ENCODE results near the gene SMARCD1.

Gene SMARCD1

DNA sequence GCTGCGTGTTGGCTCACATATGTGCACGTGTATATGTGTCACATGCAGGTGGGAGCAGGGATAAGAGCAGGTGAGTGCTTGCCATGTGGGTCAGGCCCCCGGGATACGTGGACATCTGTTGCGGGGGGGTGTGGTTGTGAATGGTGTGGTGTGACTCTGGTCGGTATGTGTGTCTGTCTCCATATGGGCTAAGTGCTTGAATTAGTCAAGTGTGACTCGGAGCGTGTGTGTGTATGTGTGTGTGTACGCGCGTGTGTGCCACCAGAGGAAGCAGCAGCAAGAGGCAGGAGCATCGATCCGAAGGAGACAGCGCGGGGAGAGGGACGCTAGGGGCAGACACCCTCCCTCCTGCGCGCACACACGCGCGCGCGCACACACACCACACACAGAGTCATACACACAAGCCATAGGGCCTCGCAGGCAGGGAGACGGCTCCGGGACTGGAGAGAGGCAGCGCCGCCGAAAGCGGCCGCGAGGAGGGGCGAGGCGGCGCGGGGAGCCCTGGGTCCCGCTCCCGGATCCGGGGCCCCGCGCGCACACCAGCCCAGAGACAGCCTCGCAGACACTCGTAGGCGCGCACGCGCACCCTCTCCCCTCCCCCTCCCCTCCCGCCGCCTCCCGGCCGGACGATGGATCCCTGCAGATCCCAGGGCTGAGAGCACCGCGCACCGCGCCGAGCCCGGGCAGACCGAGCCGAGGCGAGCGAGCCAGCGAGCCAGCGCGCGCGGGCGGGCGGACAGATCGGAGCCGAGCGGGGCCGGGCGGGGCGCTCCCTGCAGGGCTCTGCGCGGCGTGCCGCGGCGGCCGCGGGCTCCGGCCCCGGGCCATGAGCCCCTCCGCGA is 27.9 kb upstream of the SMARCD1 start, which contains the start of gene ASIC1:
TSS of gene ASIC1 (plus strand) at position 597 of the 842 bp plus-strand sequence. CDS start 1,171 bp downstream, outside the sequence.
- DNase-seq (ENCODE audit: low spot score): peak; percentile 73

DNA sequence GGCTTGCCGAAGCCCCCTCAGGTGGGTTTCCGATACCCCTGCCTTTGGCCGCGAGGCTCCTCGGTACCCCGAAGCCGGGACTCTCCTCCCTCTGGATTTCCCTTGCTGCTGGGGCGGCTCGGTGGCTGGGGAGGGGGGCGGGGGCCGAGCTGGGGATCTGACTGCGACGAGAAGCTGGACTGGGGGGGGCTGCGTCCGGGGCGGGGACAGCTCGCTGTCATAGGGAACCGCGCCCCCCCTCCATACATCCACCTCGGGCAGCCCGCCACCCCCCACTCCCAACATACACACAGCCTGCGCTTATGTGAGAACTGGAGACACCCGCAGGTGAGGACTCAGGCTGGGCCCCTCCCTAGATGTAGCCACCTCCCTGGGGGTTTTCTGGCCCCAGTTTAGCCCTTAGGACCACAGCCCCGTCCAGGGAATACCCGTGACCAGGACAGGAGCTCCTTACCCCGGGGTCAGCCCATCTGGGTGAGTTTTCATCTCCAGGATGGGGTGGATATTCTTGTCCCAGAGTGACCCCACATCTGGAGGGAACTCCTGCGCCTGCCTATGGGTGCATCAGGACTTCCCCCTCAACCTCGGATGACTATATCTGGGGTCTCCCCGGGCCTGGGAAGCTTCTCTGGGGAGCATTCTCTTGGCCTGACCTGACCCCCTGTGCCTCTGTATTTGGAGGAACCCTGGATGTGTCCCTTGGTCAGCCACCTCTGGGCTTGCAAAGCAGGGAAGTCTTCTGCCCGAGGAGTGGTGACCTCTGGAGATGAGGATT is 27.1 kb upstream of the SMARCD1 start:
- DNase-seq (ENCODE audit: low spot score): no peak

DNA sequence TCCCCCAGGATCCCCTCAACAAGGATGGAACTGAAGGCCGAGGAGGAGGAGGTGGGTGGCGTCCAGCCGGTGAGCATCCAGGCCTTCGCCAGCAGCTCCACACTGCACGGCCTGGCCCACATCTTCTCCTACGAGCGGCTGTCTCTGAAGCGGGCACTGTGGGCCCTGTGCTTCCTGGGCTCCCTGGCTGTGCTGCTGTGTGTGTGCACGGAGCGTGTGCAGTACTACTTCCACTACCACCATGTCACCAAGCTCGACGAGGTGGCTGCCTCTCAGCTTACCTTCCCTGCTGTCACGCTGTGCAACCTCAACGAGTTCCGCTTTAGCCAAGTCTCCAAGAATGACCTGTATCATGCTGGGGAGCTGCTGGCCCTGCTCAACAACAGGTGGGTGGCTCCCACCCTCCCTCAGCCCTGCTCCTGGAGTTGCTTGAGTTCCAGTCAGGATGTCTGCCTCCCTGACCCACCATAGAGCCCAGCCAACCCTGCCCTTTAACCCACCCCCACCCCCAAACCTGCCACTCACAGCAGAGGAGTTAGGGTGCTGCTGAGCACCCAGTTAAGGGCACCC is 26.3 kb upstream of the SMARCD1 start:
- no peak for DNase-seq (ENCODE audit: low spot score)

DNA sequence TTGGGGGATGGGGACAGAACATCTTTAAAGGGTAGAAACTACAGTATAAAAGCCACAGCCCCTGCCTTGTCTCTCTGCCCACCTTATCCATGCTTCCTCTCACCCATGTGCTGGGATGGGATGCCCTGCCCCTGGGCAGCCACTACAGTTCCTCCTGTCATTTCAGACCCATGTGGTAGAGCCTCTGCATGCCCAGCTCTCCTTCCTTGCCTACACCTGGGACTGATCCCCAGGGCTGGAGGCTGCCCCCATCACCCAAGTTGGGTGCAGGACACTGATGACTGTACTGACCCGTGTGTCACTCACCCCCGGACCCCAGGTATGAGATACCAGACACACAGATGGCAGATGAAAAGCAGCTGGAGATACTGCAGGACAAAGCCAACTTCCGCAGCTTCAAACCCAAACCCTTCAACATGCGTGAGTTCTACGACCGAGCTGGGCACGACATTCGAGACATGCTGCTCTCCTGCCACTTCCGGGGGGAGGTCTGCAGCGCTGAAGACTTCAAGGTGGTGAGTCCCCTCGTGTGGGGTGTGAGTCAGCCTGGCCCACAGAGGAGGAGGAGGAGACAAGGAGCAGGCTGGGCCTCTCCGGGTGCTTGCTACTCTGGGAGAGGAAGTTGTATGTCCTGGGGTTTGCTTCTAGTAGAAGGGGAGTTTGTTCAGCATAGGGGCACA is 25.6 kb upstream of the SMARCD1 start:
- no peak for DNase-seq (ENCODE audit: low spot score)

DNA sequence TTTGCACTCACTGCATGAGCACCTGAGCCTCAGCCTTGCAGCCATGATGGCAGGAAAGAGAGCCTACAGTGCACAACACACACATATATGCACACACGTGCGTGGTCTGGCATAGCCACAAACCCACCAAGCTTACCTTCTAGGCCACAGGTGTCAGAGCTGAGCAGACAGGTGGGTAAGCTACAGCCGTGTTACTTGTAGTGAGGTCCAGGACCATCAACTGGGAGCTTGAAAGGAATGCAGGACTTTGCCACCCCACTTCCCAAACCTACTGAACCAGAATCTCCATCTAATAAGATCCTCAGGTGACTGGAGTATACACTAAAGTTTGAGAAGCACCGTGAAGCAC is 25.0 kb upstream of the SMARCD1 start:
- no peak for DNase-seq (ENCODE audit: low spot score)

DNA sequence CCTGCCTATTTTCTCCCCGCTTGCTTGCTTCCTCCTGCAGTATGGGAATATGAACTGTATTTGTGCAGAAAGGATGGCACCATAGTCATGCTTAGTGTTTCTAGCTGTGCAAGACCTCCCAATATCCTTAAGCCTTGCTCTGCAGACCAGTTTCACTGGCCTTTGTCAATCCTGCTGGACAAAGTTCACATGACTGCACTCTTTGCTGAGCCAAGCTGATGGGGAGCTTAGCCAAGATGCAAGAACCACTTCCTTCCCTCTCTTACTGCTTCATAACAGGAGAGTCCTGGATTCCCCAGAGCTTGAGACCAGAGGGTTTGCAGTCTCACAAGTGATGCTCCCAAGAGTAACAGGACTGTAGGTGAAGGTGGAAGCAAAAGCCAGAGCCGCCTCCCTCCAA is 24.0 kb upstream of the SMARCD1 start:
- no peak for DNase-seq (ENCODE audit: low spot score)

DNA sequence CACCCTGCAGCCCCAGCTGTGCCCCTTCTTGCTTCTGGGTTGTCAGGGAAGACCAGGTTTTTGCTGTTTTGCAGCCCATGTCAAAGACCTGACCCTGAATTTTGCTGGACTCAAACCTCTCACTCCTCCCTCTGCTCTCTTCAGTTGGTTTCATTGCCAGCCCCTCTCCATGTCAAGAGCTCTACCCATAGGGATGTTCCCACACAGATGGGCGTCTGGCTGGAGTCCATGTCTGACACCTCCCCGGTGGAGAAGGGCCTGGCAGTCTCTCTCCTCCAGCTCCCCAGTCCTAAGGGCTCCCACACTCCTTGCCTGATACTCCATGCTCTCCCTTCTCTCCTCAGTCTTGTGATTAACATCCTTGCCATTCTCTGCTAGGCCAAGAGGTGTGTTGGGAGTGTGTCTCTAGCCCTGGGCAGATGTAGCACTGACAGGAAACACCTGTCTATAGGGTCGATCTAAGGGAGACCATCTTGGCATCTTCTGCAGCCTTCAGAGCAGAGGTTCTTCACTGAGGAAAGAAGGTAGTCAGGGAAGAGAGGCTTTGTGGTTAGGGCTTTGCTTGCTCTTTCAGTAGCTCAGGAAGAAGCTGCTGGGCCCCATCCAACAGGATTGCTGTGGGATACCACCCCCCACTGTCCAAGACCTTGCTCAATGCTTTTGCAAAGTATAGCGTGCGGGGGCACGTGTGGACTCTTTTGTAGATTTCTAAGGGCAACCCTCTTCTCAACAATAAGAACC is 23.0 kb upstream of the SMARCD1 start:
- DNase-seq (ENCODE audit: low spot score): no peak

DNA sequence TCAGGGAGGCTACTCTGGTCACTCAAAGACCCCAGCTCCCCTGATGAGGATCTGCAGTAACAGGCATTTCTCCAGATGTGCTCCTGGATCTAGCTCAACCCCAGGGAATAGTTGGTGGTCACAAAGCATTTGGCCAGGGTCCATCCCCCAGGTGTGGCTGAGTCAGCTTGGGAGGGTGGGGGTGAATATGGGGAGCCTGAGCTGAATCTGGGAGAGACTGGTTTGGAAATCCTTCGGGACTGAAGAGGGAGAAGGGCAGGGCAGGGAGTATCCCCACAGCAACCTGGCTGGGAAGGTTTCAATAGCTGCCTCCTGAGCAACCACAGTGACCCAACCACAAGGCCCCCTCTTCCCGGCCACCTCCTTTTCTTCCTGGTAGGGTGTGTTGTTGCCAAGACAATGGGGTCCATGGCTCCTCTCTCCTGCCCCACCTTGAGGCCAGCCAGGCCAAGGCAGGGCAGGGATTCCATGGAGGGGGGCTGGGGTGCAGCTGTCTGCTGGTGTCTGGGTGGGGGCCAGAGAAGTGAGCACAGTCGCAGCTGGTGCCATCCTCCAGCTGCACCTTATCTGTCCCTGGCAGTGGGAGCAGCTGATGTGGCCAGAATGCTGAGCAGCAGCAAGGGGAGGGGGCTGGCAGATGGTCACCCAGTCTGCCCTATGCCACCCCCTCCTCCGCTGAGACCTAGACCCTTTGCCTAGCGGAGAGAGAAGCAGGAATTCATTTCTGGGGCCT is 22.2 kb upstream of the SMARCD1 start:
- no peak for DNase-seq (ENCODE audit: low spot score)

DNA sequence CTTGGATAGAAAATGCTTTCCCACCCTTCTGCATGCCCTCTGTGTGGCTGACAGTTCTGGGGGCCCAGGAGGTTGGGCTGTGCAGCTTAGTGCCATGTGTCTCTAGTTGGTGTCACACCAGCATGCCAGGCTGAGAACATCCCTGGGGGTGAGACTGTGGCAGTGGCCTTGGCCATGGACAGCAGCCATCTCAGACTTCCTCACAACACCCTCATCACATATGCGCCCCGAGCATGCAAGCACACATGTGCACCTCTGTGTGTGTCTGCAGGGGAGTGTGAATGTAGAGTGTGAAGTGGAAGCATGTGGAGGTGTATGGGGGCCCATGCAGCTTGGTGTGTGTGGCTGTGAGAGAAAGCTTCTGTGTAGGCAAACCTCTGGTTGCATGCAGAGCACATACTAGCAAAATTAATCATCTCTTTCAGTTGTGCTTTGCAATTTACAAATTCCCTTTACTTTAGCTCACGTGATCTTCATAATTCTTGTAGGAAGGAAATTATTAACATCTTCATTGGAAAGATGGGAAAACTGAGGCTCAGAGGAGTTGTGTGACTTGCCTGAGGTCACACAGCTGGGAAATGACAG is 19.3 kb upstream of the SMARCD1 start:
- DNase-seq (ENCODE audit: low spot score): no peak

DNA sequence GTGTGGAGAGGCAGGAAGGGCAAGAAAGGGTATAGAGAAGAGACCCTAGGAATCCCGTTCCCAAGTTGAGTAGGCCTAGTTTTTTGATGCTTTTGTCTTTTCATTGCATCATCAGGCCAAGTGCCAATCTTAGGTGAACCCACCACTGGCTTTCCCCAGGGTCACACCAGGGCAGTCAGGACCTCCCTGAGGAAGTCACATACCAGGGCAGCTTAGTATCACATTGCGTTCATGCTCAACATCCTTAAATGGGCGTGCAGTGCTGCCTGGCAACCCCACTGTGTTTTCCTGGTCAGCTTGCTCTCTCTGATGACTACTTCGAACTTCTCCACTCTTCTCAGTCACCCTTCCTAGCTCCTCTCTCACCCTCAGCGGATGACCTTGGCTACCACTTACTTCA is 18.7 kb upstream of the SMARCD1 start:
- peak; percentile 55 for DNase-seq (ENCODE audit: low spot score)

DNA sequence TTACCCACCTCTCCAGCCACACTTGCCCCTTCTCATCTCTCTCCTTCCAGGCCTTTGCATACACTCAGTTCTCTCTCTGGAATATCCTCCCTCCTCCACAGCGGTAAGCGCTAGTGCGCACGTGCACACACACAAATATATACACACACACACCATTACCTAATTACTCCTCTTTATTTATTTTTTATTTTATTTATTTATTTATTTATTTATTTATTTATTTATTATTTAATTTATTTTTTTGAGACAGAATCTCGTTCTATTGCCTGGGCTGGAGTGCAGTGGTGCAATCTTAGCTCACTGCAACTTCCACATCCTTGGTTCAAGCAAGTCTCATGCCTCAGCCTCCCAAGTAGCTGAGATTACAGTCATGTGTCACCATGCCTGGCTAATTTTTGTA is 16.1 kb upstream of the SMARCD1 start:
- DNase-seq (ENCODE audit: low spot score): no peak

DNA sequence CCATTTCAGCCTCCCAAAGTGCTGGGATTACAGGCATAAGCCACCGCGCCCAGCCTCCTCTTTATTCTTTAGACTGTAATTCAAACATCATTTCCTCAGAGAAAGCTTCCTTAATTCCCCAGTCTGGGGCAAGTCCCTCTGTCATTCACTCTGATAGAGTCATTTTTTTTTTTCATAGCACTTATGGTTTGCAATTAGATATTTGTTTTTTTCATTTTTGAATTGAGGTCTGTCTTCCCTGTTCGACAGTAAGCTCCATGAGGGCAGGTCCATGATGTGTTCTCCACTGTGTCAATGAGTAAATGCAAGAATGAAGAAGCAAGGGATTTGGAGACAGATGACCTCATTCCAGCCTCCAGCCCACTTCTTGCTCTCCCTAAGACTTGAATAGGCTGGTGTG is 15.6 kb upstream of the SMARCD1 start:
- no peak for DNase-seq (ENCODE audit: low spot score)

DNA sequence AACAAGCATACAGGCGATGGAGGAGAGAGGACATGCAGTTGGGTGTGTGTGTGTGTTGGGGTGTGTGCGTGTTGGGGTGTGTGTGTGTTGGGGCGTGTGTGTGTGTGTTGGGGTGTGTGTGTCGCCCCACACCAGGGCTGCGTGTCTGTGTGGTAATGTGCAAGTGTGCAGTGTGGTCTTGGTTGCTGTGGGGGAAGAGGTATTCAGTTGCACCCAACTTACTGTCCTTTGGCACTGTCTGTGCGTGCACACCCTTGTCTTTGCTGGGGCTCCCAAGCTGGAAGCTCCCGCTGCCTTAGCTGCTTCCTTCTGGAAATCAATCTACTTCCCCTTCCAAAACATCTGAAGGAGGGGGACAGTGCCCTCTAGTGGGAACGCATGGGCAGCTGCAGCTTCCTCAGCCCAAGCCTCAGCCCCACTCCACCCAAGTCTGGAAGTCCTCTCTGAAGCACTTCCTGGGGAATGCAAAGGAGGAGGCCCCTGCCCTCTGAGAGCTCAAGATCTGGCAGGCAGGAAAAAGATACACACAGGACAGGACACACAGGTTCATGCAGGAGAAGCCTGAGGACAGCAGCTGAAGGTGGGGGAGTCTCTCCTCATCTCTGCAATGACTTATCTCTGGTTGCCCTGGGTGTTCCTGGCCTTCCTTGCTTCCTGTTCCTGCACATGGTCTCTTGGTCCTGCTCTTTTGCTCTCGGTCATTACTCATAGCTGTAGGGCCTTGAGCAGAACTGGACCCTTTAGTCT is 14.7 kb upstream of the SMARCD1 start:
- peak; percentile 84 for DNase-seq (ENCODE audit: low spot score)

DNA sequence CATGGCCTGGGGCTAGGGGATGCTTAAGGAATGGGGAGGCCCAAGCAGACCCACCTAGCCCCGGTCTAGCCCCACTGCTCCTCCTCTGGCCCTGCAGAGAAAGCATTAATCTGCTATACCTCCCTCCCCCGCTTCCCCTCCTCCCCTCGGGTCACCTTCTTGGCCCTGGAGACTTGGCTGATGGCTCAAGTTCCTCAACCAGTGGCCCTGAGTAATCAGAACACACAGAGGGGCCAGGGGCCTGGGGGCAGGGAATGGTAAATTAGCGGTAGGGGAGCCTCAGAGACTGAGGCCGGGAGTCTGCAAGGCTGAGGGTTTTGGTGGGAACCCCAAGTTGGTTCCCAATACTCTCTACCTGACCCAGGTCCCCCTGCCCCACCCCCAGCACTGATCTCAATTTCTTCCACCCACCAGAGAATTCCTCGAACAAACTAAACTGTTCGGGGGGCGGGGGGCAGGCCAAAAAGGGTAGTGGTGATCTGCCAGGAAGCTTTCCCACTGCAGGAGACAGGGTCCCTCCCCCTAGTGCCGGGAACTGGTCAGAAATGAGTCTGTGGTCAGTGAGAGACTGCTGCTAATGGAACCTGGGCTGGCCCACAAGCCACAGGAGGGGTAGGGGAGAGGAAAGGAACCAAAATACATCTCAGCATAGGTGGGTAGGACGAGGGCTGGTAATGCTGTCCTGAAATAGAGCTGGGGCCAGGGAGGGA is 12.8 kb upstream of the SMARCD1 start:
- DNase-seq (ENCODE audit: low spot score): no peak

DNA sequence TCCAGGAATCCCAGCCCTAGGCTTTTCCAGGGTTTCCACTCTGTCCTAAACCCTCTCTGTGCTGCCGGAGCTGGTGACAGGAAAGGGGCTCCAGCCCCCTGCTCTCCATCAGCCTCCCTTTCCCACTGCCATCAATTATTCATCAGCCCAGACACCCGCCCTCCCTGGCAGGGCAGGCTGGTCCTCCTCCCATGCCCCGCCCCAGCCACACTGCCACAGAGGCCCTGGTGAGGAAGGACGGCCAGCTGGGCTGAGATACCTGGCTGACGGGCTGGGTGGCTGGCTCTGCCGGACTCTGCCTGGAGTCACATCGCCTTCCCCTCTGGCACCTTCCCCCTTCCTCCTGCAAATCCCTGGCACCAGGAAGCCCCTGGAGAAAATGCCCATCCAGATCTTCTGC is 11.9 kb upstream of the SMARCD1 start:
- DNase-seq (ENCODE audit: low spot score): no peak

DNA sequence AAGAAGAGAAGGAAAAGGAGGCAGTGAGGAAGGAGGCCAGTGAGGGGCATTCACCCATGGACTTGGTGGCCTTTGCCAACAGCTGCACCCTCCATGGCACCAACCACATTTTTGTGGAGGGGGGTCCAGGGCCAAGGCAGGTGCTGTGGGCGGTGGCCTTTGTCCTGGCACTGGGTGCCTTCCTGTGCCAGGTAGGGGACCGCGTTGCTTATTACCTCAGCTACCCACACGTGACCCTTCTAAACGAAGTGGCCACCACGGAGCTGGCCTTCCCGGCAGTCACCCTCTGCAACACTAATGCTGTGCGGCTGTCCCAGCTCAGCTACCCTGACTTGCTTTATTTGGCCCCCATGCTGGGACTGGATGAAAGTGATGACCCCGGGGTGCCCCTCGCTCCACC is 11.4 kb upstream of the SMARCD1 start:
- no peak for DNase-seq (ENCODE audit: low spot score)

DNA sequence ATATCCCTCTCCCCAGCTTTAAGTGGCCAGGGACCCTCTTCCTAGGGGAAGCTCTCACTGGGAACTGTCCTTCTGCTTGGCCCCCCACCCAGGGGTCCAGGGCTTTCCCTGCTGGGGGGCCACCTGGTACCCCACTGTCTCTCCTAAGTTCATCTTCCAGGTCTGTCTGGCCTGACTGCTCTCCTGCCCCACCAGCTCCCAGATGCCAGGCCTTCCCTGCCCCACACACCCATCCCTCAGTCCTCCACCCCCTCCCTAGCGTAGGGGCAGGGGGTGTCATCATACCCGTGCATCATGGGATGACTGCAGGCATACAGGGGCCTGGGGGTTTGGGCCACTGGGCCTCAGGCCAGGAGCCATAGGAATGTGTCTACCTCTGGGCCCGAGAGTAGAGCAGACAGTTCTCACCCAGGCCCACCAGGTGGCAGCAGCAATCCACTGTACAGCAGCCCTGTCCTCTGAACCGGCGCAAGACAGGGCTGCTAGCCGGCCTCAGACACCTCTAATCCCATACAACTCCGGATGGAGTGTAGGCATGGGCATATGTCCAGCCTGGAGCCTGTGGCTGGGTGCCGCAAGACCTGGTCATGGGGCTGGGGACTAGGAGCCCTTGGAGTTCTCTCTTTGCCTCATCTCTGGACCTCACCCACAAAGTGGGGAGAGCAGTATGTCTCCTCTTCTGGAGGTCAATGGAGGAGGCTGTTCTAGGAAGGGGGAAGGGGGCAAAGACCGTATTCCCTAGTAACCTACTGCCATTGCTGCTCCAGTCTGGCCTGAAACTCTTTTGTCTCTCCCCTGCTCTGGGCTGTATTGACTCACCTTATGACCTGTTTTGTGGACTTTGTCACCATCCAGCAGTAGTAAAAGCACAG is 10.0 kb upstream of the SMARCD1 start:
- peak; percentile 82 for DNase-seq (ENCODE audit: low spot score)

DNA sequence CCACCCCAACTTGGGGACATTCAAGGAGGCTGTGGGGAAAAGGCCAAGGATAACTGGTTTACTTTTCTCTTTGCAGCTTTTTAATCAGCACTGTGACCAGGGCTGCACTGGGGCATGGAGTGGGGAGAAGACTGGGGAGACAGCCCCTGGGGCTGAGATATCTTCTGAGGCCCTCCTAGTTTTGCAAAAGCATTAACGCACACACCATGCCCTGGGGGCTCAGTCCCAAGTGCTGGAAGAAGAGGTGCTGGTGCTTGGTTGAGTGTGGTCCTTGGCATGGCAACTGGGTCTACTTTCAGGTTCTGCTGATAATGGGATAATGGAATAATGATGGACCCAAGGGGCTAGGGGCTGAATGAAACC is 9.4 kb upstream of the SMARCD1 start:
- DNase-seq (ENCODE audit: low spot score): no peak

Measured in RKO (cell line).